ENCODE results near the gene ABCD2.
A peak's percentile ranks its signal among the peaks of the same experiment; 100 is the strongest.

ABCD2 gene

DNA sequence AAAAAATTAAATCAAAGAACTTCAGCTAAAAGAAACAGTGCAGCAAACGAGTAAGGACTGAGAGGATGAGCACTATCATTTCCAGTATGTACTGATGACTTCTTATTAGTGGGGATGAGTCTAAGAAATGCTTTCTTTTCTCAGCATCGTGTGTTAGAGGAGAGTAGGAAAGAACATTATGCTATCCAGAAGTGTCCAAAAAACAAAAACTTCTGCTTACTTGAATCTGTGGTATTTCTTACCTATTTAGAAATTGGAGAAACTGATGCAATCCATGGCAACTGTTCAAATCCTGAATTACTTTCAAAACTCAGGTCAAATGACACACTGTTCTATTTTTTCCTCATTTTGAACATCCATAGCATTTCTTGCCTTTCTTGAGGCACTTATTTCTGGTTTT, 23.7 kb downstream of the ABCD2 start:
- DNase-seq (ENCODE audit: insufficient read length, low spot score) (no peak), FAIRE-seq (no peak)
- TF ChIP-seq SPI1 (IDR thresholded peaks at IDR 0.05; ENCODE audit: low read depth, low read length), result no peak
- TF ChIP-seq TAF1 (IDR thresholded peaks at IDR 0.05; ENCODE audit: low read depth, low read length), result no peak
- TF ChIP-seq POU2F2 (IDR thresholded peaks at IDR 0.05; ENCODE audit: low read depth, low read length), result no peak
- TF ChIP-seq POLR2AphosphoS5 (IDR thresholded peaks at IDR 0.05; ENCODE audit: low read depth, low read length), result no peak
- no peak for TF ChIP-seq PAX5 (IDR thresholded peaks at IDR 0.05; ENCODE audit: insufficient read depth, low read length, severe bottlenecking)
- TF ChIP-seq POLR2A (IDR thresholded peaks at IDR 0.05; ENCODE audit: low read depth, low read length), result no peak

DNA sequence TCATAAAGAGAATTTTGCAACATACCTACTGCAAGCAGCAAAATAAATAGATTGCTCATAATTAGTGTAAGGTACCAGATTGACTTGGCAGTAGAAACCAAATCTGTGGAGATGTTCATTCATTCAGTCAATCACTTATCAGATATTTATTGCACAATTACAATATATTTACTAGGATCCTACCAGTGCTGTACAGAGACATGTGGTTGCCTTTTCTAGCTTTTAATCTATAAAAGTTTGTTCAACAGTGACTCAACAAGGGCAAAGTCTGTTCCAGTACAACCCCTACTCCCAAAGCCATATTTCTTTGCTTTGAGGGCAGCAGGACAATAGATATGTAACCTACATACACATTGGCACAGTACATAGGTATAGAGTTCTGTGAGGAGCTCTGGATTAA, 27.3 kb downstream of the ABCD2 start:
- no peak for TF ChIP-seq SPI1 (IDR thresholded peaks at IDR 0.05; ENCODE audit: low read depth, low read length)
- TF ChIP-seq POLR2A (IDR thresholded peaks at IDR 0.05; ENCODE audit: low read depth, low read length), result no peak
- TF ChIP-seq TAF1 (IDR thresholded peaks at IDR 0.05; ENCODE audit: low read depth, low read length), result no peak
- no peak for TF ChIP-seq POU2F2 (IDR thresholded peaks at IDR 0.05; ENCODE audit: low read depth, low read length)
- TF ChIP-seq POLR2AphosphoS5 (IDR thresholded peaks at IDR 0.05; ENCODE audit: low read depth, low read length), result no peak
- no peak for TF ChIP-seq PAX5 (IDR thresholded peaks at IDR 0.05; ENCODE audit: insufficient read depth, low read length, severe bottlenecking)
- DNase-seq (ENCODE audit: insufficient read length, low spot score) (no peak), FAIRE-seq (no peak)

DNA sequence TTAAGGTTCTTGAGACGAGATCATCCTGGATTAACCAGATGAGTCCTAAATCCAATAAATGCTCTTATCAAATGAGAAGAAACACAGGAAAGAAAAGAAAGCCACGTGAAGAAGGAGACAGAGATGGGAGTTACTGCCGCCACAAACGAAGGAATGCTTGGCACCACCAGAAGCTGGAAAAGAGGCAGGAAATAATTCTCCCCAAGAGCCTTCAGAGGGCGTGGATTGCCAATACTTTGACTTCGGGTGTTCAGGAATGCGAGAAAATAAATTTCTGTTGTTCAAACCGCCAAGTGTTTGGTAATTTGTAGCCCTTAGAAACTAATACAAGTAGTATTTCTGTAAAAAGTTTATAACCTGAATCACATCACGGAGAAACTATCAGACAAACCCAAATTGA, 31.3 kb downstream of the ABCD2 start:
- no peak for TF ChIP-seq POU2F2 (IDR thresholded peaks at IDR 0.05; ENCODE audit: low read depth, low read length)
- no peak for TF ChIP-seq PAX5 (IDR thresholded peaks at IDR 0.05; ENCODE audit: insufficient read depth, low read length, severe bottlenecking)
- TF ChIP-seq POLR2AphosphoS5 (IDR thresholded peaks at IDR 0.05; ENCODE audit: low read depth, low read length), result no peak
- TF ChIP-seq TAF1 (IDR thresholded peaks at IDR 0.05; ENCODE audit: low read depth, low read length), result no peak
- no peak for TF ChIP-seq SPI1 (IDR thresholded peaks at IDR 0.05; ENCODE audit: low read depth, low read length)
- TF ChIP-seq POLR2A (IDR thresholded peaks at IDR 0.05; ENCODE audit: low read depth, low read length), result no peak
- FAIRE-seq (no peak), DNase-seq (ENCODE audit: insufficient read length, low spot score) (no peak)

DNA sequence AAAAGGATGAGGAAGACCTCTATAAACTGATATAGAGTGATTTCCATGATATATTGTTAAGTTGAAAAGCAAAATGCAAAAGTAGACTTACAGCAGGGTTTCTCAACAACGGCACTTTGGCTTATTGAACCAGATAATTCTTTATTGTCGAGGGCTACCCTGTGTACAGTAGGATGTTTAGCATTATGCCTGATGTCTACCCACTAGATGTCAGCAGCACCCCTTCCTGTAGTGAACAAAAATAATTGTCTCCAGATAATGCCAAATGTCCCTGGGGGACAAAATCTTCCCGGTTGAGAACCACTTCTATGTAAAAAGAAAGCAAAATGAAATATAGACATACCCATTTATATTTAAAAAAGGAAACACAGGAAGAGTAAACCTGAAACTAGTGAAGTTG, 32.4 kb downstream of the ABCD2 start:
- TF ChIP-seq PAX5 (IDR thresholded peaks at IDR 0.05; ENCODE audit: insufficient read depth, low read length, severe bottlenecking) (no peak), POLR2A (IDR thresholded peaks at IDR 0.05; ENCODE audit: low read depth, low read length) (no peak), POLR2AphosphoS5 (IDR thresholded peaks at IDR 0.05; ENCODE audit: low read depth, low read length) (no peak), SPI1 (IDR thresholded peaks at IDR 0.05; ENCODE audit: low read depth, low read length) (no peak)
- DNase-seq (ENCODE audit: insufficient read length, low spot score) (no peak), FAIRE-seq (peak; percentile 82)

DNA sequence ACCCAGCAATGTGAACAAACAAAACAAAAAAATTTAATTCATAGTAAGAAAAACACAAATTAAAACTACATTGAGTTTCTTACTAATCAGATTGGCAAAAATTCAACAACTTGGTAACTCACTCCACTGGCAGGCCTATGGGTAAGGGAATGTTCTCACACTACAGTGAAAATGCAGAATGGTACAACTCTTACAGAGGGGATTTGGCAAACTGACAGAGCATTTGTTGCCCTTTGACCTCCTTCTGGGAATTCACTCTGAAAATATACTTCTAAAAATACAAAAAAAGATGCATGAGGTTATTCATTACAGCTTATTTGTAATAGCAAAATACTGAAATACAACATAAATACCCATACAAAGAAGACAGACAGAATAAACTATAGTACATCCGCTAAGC, 32.8 kb downstream of the ABCD2 start:
- no peak for FAIRE-seq
- TF ChIP-seq POLR2A (IDR thresholded peaks at IDR 0.05; ENCODE audit: low read depth, low read length), result no peak
- TF ChIP-seq TAF1 (IDR thresholded peaks at IDR 0.05; ENCODE audit: low read depth, low read length), result no peak
- no peak for TF ChIP-seq POLR2AphosphoS5 (IDR thresholded peaks at IDR 0.05; ENCODE audit: low read depth, low read length)
- no peak for TF ChIP-seq POU2F2 (IDR thresholded peaks at IDR 0.05; ENCODE audit: low read depth, low read length)
- no peak for DNase-seq (ENCODE audit: insufficient read length, low spot score)

DNA sequence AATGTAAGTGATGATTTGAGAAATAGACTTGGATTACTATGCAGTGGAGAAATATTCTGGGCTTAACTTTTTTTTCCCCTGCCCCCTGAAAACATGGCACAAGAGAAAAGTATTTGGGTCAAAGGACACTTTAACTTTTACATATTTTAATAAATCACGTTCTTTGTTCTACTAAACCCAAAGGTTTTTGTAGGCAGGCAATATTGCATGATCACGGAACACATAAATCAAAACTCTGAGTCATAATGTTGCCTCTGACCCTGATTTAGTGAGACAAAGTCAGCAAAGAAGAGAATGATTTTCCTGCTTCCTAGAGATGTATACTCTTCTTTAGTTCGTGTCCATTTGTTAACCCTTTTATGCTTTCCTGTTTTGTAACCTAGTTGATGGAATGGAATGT, 38.0 kb downstream of the ABCD2 start:
- TF ChIP-seq TAF1 (IDR thresholded peaks at IDR 0.05; ENCODE audit: low read depth, low read length) (no peak), POU2F2 (IDR thresholded peaks at IDR 0.05; ENCODE audit: low read depth, low read length) (no peak), POLR2AphosphoS5 (IDR thresholded peaks at IDR 0.05; ENCODE audit: low read depth, low read length) (no peak), POLR2A (IDR thresholded peaks at IDR 0.05; ENCODE audit: low read depth, low read length) (no peak), PAX5 (IDR thresholded peaks at IDR 0.05; ENCODE audit: insufficient read depth, low read length, severe bottlenecking) (no peak), SPI1 (IDR thresholded peaks at IDR 0.05; ENCODE audit: low read depth, low read length) (no peak)
- FAIRE-seq (no peak), DNase-seq (ENCODE audit: insufficient read length, low spot score) (no peak)

DNA sequence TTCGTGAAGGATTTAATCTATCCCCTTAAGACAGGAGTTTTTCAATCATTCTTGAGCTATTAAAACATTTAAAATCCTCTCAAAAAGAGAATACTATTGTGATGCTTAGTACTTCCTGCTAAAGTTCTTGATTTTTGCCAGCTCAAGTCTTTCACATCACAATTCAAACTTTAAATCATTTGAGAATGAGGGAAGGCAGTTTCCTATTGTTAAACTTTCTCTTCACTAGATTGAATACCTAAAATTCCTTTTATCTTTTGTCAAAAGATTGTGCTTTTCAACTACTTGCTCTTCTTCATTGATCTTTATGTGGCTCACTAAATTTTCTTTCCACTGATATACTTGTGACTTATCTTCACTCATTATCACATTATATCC, 44.1 kb downstream of the ABCD2 start:
- TF ChIP-seq PAX5 (IDR thresholded peaks at IDR 0.05; ENCODE audit: insufficient read depth, low read length, severe bottlenecking) (no peak), POLR2A (IDR thresholded peaks at IDR 0.05; ENCODE audit: low read depth, low read length) (no peak), TAF1 (IDR thresholded peaks at IDR 0.05; ENCODE audit: low read depth, low read length) (no peak), POLR2AphosphoS5 (IDR thresholded peaks at IDR 0.05; ENCODE audit: low read depth, low read length) (no peak), SPI1 (IDR thresholded peaks at IDR 0.05; ENCODE audit: low read depth, low read length) (no peak)
- DNase-seq (ENCODE audit: insufficient read length, low spot score), result no peak
- FAIRE-seq, result no peak

DNA sequence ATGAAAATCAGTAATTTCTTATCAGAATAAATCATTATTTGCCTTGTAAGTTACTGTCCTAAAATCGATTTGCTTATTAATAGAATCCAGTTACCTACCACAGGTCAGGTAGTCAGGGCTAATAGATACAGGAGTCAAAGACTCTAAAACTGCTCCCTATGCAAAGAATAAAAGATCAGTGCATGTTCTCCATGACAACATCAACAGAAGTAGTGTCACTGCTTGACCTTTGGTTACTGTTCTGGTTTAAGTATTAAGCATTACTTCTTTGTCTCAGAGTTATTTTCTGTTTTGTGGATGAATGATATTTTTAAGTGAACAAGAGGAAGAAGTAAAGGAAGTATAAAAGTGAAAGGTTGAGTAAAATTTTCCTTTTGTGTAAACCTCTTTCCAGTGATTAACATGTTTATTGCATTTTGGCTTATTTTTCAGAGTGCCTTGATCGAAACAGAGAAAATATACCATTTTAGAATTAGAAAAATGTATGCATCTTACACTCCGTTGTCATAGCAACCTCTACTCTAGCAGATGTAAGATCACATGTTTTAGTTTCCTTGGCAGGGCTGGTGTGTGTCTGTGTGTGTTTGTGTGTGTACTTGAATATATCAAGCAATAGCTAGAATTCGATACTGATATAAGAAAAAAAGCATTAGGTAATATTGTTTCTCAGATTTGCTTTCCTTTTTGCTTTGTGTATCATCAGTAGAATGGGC, 44.7 kb downstream of the ABCD2 start:
- FAIRE-seq (no peak), DNase-seq (ENCODE audit: insufficient read length, low spot score) (no peak)
- no peak for TF ChIP-seq TAF1 (IDR thresholded peaks at IDR 0.05; ENCODE audit: low read depth, low read length)
- no peak for TF ChIP-seq PAX5 (IDR thresholded peaks at IDR 0.05; ENCODE audit: insufficient read depth, low read length, severe bottlenecking)
- TF ChIP-seq SPI1 (IDR thresholded peaks at IDR 0.05; ENCODE audit: low read depth, low read length), result no peak
- TF ChIP-seq POLR2AphosphoS5 (IDR thresholded peaks at IDR 0.05; ENCODE audit: low read depth, low read length), result no peak
- no peak for TF ChIP-seq POU2F2 (IDR thresholded peaks at IDR 0.05; ENCODE audit: low read depth, low read length)
- no peak for TF ChIP-seq POLR2A (IDR thresholded peaks at IDR 0.05; ENCODE audit: low read depth, low read length)

DNA sequence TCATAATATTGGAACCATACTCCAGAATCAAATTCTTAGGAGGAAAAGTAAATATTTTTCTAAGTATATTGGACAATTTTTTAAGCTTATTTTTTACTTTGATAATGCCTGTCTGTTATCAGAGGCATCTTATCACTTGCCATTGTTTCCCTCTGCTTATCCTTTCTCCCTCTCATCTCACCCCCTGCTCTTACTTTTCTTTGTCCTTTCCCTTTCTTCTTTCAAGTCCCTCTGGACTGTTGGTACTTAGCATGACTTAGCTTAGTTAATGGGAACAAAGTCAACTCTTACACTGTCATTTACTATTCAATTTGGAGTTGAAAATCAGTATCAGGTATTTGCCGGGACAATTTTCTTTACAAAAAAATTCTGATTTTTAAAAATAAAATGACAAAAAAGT, 45.2 kb downstream of the ABCD2 start:
- FAIRE-seq, result no peak
- DNase-seq (ENCODE audit: insufficient read length, low spot score), result no peak
- no peak for TF ChIP-seq SPI1 (IDR thresholded peaks at IDR 0.05; ENCODE audit: low read depth, low read length)
- TF ChIP-seq POLR2A (IDR thresholded peaks at IDR 0.05; ENCODE audit: low read depth, low read length), result no peak
- TF ChIP-seq POU2F2 (IDR thresholded peaks at IDR 0.05; ENCODE audit: low read depth, low read length), result no peak
- no peak for TF ChIP-seq TAF1 (IDR thresholded peaks at IDR 0.05; ENCODE audit: low read depth, low read length)
- TF ChIP-seq PAX5 (IDR thresholded peaks at IDR 0.05; ENCODE audit: insufficient read depth, low read length, severe bottlenecking), result no peak
- TF ChIP-seq POLR2AphosphoS5 (IDR thresholded peaks at IDR 0.05; ENCODE audit: low read depth, low read length), result no peak

DNA sequence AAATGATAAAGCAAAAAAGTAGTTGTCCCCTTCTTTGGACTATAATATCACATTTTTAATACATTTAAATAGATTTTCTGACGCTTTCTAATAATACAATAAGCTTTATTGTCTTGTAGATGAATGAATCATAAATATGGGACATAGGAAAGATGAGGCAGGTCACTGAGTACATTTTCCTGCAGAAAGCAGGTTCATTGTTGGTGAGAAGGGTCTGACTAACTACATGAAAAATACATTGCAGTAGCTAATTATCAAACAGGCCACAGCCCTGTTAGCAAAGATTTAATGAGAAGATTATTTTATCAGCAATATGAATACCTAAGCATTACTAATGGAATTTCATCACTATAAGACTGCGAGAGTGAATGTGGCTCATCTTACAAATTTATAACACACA, 45.6 kb downstream of the ABCD2 start:
- no peak for DNase-seq (ENCODE audit: insufficient read length, low spot score)
- TF ChIP-seq SPI1 (IDR thresholded peaks at IDR 0.05; ENCODE audit: low read depth, low read length) (no peak), POLR2A (IDR thresholded peaks at IDR 0.05; ENCODE audit: low read depth, low read length) (no peak), PAX5 (IDR thresholded peaks at IDR 0.05; ENCODE audit: insufficient read depth, low read length, severe bottlenecking) (no peak), TAF1 (IDR thresholded peaks at IDR 0.05; ENCODE audit: low read depth, low read length) (no peak), POLR2AphosphoS5 (IDR thresholded peaks at IDR 0.05; ENCODE audit: low read depth, low read length) (no peak), POU2F2 (IDR thresholded peaks at IDR 0.05; ENCODE audit: low read depth, low read length) (no peak)
- FAIRE-seq, result no peak

All from GM12891 (cell line).